Measurements from ENCODE around the gene ATP8A2.

DNA sequence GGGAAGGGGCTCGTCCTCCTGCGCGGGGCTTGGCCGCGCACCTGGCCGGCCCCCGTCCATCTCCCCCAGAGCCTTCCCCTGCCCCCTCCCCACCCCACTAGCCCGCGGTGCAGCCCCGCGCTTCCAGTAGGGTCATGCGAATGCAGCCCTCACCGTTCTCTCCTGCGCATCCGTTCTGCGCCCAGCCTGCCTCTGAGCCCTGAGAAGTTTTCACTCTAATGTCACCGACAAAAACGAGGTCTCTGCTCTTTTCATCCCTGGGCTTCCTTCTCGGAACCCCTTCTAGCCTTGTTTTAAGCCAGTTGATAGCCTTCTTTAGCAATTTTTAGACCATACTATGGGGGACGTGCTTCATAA is 97.4 kb downstream of the ATP8A2 start:
- TF ChIP-seq CTCF (IDR thresholded peaks at IDR 0.05) = no peak
- no peak for TF ChIP-seq POLR2A (IDR thresholded peaks at IDR 0.05)
- no peak for TF ChIP-seq POLR2AphosphoS5 (IDR thresholded peaks at IDR 0.05)
- no peak for TF ChIP-seq EP300 (IDR thresholded peaks at IDR 0.05)
